ENCODE measurements around the gene MANSC1.

MANSC1 gene

GRCh38 chr12:12338527-12339168 lies 11.4 kb downstream of the MANSC1 start:
- Histone ChIP-seq H3K79me2 (ENCODE audit: control insufficient read depth, insufficient read depth, low read length, unreplicated experiment) (no peaks in the 10 kb centered on the region), H2AFZ (ENCODE audit: low read length, unreplicated experiment) (peak overlapping the region; percentile 40), H3K36me3 (ENCODE audit: insufficient read depth, low read length) (no peaks in the 10 kb centered on the region), H3K27ac (ENCODE audit: low read depth, low read length) (peak overlapping the region; percentile 39), H3K27me3 (ENCODE audit: insufficient read depth, low read length) (no peaks in the 10 kb centered on the region), H3K4me3 (ENCODE audit: low read depth, low read length) (peak overlapping the region; percentile 38; the same call in 1 of the 2 replicates), H3K4me1 (ENCODE audit: control insufficient read depth, insufficient read depth, low read length, unreplicated experiment) (peaks cover 12% of the 10 kb centered on the region)

GRCh38 chr12:12336511-12336910 lies 13.5 kb downstream of the MANSC1 start:
- H2AFZ ChIP-seq (ENCODE audit: low read length, unreplicated experiment), result no peak overlapping the region
- no peak overlapping the region for H3K4me3 ChIP-seq (ENCODE audit: low read depth, low read length)
- no peaks in the 10 kb centered on the region for H3K79me2 ChIP-seq (ENCODE audit: control insufficient read depth, insufficient read depth, low read length, unreplicated experiment)
- no peaks in the 10 kb centered on the region for H3K36me3 ChIP-seq (ENCODE audit: insufficient read depth, low read length)
- H3K27ac ChIP-seq (ENCODE audit: low read depth, low read length), result no peak overlapping the region
- H3K27me3 ChIP-seq (ENCODE audit: insufficient read depth, low read length), result no peaks in the 10 kb centered on the region
- peaks cover 12% of the 10 kb centered on the region for H3K4me1 ChIP-seq (ENCODE audit: control insufficient read depth, insufficient read depth, low read length, unreplicated experiment)

GRCh38 chr12:12336049-12336411 lies 14.0 kb downstream of the MANSC1 start:
- H3K4me1 ChIP-seq (ENCODE audit: control insufficient read depth, insufficient read depth, low read length, unreplicated experiment), result peaks cover 12% of the 10 kb centered on the region
- H2AFZ ChIP-seq (ENCODE audit: low read length, unreplicated experiment), result no peak overlapping the region
- H3K79me2 ChIP-seq (ENCODE audit: control insufficient read depth, insufficient read depth, low read length, unreplicated experiment), result no peaks in the 10 kb centered on the region
- H3K36me3 ChIP-seq (ENCODE audit: insufficient read depth, low read length), result no peaks in the 10 kb centered on the region
- no peak overlapping the region for H3K4me3 ChIP-seq (ENCODE audit: low read depth, low read length)
- H3K27ac ChIP-seq (ENCODE audit: low read depth, low read length), result no peak overlapping the region
- no peaks in the 10 kb centered on the region for H3K27me3 ChIP-seq (ENCODE audit: insufficient read depth, low read length)

- no peaks in the 10 kb centered on the region for H3K36me3 ChIP-seq (ENCODE audit: insufficient read depth, low read length)
- H3K27me3 ChIP-seq (ENCODE audit: insufficient read depth, low read length), result no peaks in the 10 kb centered on the region
- H3K27ac ChIP-seq (ENCODE audit: low read depth, low read length), result no peak overlapping the region
- H3K4me3 ChIP-seq (ENCODE audit: low read depth, low read length), result no peak overlapping the region
- H3K79me2 ChIP-seq (ENCODE audit: control insufficient read depth, insufficient read depth, low read length, unreplicated experiment), result no peaks in the 10 kb centered on the region
- H3K4me1 ChIP-seq (ENCODE audit: control insufficient read depth, insufficient read depth, low read length, unreplicated experiment), result peaks cover 12% of the 10 kb centered on the region
- H2AFZ ChIP-seq (ENCODE audit: low read length, unreplicated experiment), result no peak overlapping the region
Observed at GRCh38 chr12:12334367-12335040, 15.5 kb downstream of the MANSC1 start.

GRCh38 chr12:12333407-12334366 lies 16.4 kb downstream of the MANSC1 start:
- H3K27ac ChIP-seq (ENCODE audit: low read depth, low read length), result no peak overlapping the region

GRCh38 chr12:12331896-12332295 lies 18.1 kb downstream of the MANSC1 start:
- H3K27ac ChIP-seq (ENCODE audit: low read depth, low read length), result no peak overlapping the region
- H3K79me2 ChIP-seq (ENCODE audit: control insufficient read depth, insufficient read depth, low read length, unreplicated experiment), result no peaks in the 10 kb centered on the region
- H3K4me1 ChIP-seq (ENCODE audit: control insufficient read depth, insufficient read depth, low read length, unreplicated experiment), result no peaks in the 10 kb centered on the region
- H3K36me3 ChIP-seq (ENCODE audit: insufficient read depth, low read length), result no peaks in the 10 kb centered on the region
- H2AFZ ChIP-seq (ENCODE audit: low read length, unreplicated experiment), result no peak overlapping the region
- H3K27me3 ChIP-seq (ENCODE audit: insufficient read depth, low read length), result no peaks in the 10 kb centered on the region
- no peak overlapping the region for H3K4me3 ChIP-seq (ENCODE audit: low read depth, low read length)

More at GRCh38 chr12:12333407-12334366, 16.4 kb downstream of the MANSC1 start:
- no peak overlapping the region for H2AFZ ChIP-seq (ENCODE audit: low read length, unreplicated experiment)
- H3K4me1 ChIP-seq (ENCODE audit: control insufficient read depth, insufficient read depth, low read length, unreplicated experiment), result peaks cover 10% of the 10 kb centered on the region
- H3K4me3 ChIP-seq (ENCODE audit: low read depth, low read length), result no peak overlapping the region
- H3K79me2 ChIP-seq (ENCODE audit: control insufficient read depth, insufficient read depth, low read length, unreplicated experiment), result no peaks in the 10 kb centered on the region
- H3K36me3 ChIP-seq (ENCODE audit: insufficient read depth, low read length), result no peaks in the 10 kb centered on the region
- no peaks in the 10 kb centered on the region for H3K27me3 ChIP-seq (ENCODE audit: insufficient read depth, low read length)

GRCh38 chr12:12331244-12331771 lies 18.7 kb downstream of the MANSC1 start:
- no peak overlapping the region for H2AFZ ChIP-seq (ENCODE audit: low read length, unreplicated experiment)
- no peaks in the 10 kb centered on the region for H3K79me2 ChIP-seq (ENCODE audit: control insufficient read depth, insufficient read depth, low read length, unreplicated experiment)
- H3K27ac ChIP-seq (ENCODE audit: low read depth, low read length), result no peak overlapping the region
- H3K36me3 ChIP-seq (ENCODE audit: insufficient read depth, low read length), result no peaks in the 10 kb centered on the region
- no peak overlapping the region for H3K4me3 ChIP-seq (ENCODE audit: low read depth, low read length)
- H3K4me1 ChIP-seq (ENCODE audit: control insufficient read depth, insufficient read depth, low read length, unreplicated experiment), result no peaks in the 10 kb centered on the region
- no peaks in the 10 kb centered on the region for H3K27me3 ChIP-seq (ENCODE audit: insufficient read depth, low read length)

GRCh38 chr12:12327802-12328201 lies 22.2 kb downstream of the MANSC1 start:
- H3K79me2 ChIP-seq (ENCODE audit: control insufficient read depth, insufficient read depth, low read length, unreplicated experiment), result no peaks in the 10 kb centered on the region
- no peaks in the 10 kb centered on the region for H3K27me3 ChIP-seq (ENCODE audit: insufficient read depth, low read length)
- no peaks in the 10 kb centered on the region for H3K4me1 ChIP-seq (ENCODE audit: control insufficient read depth, insufficient read depth, low read length, unreplicated experiment)
- no peak overlapping the region for H3K27ac ChIP-seq (ENCODE audit: low read depth, low read length)
- H3K4me3 ChIP-seq (ENCODE audit: low read depth, low read length), result no peak overlapping the region
- H3K36me3 ChIP-seq (ENCODE audit: insufficient read depth, low read length), result no peaks in the 10 kb centered on the region
- no peak overlapping the region for H2AFZ ChIP-seq (ENCODE audit: low read length, unreplicated experiment)

GRCh38 chr12:12326262-12326661 lies 23.8 kb downstream of the MANSC1 start:
- Histone ChIP-seq H3K4me3 (ENCODE audit: low read depth, low read length) (no peak overlapping the region), H3K79me2 (ENCODE audit: control insufficient read depth, insufficient read depth, low read length, unreplicated experiment) (no peaks in the 10 kb centered on the region)

GRCh38 chr12:12323591-12323990 lies 26.5 kb downstream of the MANSC1 start:
- Histone ChIP-seq H3K4me1 (ENCODE audit: control insufficient read depth, insufficient read depth, low read length, unreplicated experiment) (peaks cover 10% of the 10 kb centered on the region), H3K36me3 (ENCODE audit: insufficient read depth, low read length) (no peaks in the 10 kb centered on the region), H3K27ac (ENCODE audit: low read depth, low read length) (no peak overlapping the region), H3K27me3 (ENCODE audit: insufficient read depth, low read length) (no peaks in the 10 kb centered on the region), H2AFZ (ENCODE audit: low read length, unreplicated experiment) (no peak overlapping the region), H3K79me2 (ENCODE audit: control insufficient read depth, insufficient read depth, low read length, unreplicated experiment) (no peaks in the 10 kb centered on the region), H3K4me3 (ENCODE audit: low read depth, low read length) (no peak overlapping the region)

More at GRCh38 chr12:12326262-12326661, 23.8 kb downstream of the MANSC1 start:
- no peaks in the 10 kb centered on the region for H3K27me3 ChIP-seq (ENCODE audit: insufficient read depth, low read length)
- H3K4me1 ChIP-seq (ENCODE audit: control insufficient read depth, insufficient read depth, low read length, unreplicated experiment), result no peaks in the 10 kb centered on the region
- no peak overlapping the region for H2AFZ ChIP-seq (ENCODE audit: low read length, unreplicated experiment)
- no peaks in the 10 kb centered on the region for H3K36me3 ChIP-seq (ENCODE audit: insufficient read depth, low read length)
- H3K27ac ChIP-seq (ENCODE audit: low read depth, low read length), result no peak overlapping the region
